Suprapubic skin (tissue), 4 donors: ENCODE data around the gene DDIT4. TPM values are rescaled to one million over a fixed set of nuclear protein-coding genes. Genes with fewer than 3 reads are reported as not detected.

Source experiments
- DNase-seq, 2 donors: peaks; one replicate each; pipeline ENCODE4 v3.0.0-alpha.2; 2019; ENCODE audit warnings: low spot score in 2 of 2
- H3K27ac ChIP-seq: fragments of 200-600 bp; sonication (generic); one replicate; pipeline ENCODE4 v1.5.1; 2019
- H3K27me3 ChIP-seq: fragments of 200-600 bp; sonication (generic); one replicate; pipeline ENCODE4 v1.5.1; 2019
- H3K36me3 ChIP-seq: fragments of 200-600 bp; sonication (generic); one replicate; pipeline ENCODE4 v1.5.1; 2019
- H3K4me1 ChIP-seq: fragments of 200-600 bp; sonication (generic); one replicate; pipeline ENCODE4 v1.5.1; 2019
- H3K4me3 ChIP-seq: fragments of 200-600 bp; sonication (generic); one replicate; pipeline ENCODE4 v1.5.1; 2019; ENCODE audit warnings: mild to moderate bottlenecking
- H3K9me3 ChIP-seq: fragments of 200-600 bp; sonication (generic); one replicate; pipeline ENCODE4 v1.5.1; 2019
- EP300 ChIP-seq: sonication (generic); formaldehyde crosslinking; IDR thresholded peaks from one replicate; pipeline ENCODE4 v1.6.1; 2017; ENCODE audit warnings: antibody characterized with exemption
- POLR2A ChIP-seq, 2 donors: fragments of 450-650 bp; IDR thresholded peaks; one replicate each; pipeline ENCODE4 v1.6.1; 2017; ENCODE audit warnings: antibody characterized with exemption in 2 of 2, mild to moderate bottlenecking in 2 of 2, moderate library complexity in 2 of 2
- POLR2AphosphoS5 ChIP-seq, 3 donors: sonication (generic); formaldehyde crosslinking; IDR thresholded peaks; one replicate each; pipeline ENCODE4 v1.6.1; 2017; ENCODE audit warnings: antibody characterized with exemption in 3 of 3
- WGBS: methylation state at CpG from one replicate; pipeline ENCODE4 v1.1.5; 2018; 5-methylcytosine and 5-hydroxymethylcytosine counted together
- total RNA-seq, 4 donors: library from RNA; depleted of rRNA; stranded (reverse); fragments of >200 nt; gene quantifications; one replicate each; pipeline ENCODE4 v1.1.0, GENCODE V29; 2016
- TF ChIP-seq, protein P1 (sequence below), 2 donors: fragments of 200-600 bp in 1 of 2; fragments of 450-650 bp in 1 of 2; sonication (generic) in 1 of 2; IDR thresholded peaks; one replicate each; pipeline ENCODE4 v1.5.1; 2016 to 2019; ENCODE audit warnings: antibody characterized with exemption in 2 of 2, mild to moderate bottlenecking in 1 of 2, moderate library complexity in 1 of 2

Gene DDIT4
- total RNA-seq, 4 donors from 2014 or later = 170 to 246 (median 225) TPM

DNA sequence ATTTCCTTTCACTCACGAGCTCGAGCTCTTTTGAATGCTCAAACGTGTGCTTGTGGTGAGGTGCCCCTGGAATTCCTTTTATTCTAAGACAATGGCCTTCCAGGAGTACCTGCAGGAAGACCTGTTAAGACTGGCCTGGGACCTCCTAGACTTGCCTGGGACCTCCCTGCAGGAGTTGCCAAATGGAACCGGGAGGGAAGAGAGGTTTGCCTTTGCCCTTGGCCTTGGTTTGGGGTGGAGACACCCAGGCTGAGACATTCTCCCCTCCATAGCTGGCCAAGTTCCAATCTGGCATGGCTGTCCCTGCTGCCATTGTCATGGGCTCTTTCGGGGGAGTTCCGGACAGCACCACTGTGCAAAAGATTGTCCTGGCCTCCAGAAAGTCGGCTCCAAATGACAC lies 41.3 kb downstream of the DDIT4 start:
- TF ChIP-seq, protein P1, sequence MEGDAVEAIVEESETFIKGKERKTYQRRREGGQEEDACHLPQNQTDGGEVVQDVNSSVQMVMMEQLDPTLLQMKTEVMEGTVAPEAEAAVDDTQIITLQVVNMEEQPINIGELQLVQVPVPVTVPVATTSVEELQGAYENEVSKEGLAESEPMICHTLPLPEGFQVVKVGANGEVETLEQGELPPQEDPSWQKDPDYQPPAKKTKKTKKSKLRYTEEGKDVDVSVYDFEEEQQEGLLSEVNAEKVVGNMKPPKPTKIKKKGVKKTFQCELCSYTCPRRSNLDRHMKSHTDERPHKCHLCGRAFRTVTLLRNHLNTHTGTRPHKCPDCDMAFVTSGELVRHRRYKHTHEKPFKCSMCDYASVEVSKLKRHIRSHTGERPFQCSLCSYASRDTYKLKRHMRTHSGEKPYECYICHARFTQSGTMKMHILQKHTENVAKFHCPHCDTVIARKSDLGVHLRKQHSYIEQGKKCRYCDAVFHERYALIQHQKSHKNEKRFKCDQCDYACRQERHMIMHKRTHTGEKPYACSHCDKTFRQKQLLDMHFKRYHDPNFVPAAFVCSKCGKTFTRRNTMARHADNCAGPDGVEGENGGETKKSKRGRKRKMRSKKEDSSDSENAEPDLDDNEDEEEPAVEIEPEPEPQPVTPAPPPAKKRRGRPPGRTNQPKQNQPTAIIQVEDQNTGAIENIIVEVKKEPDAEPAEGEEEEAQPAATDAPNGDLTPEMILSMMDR (IDR thresholded peaks at IDR 0.05) = no peak
- TF ChIP-seq EP300 (no peak), POLR2AphosphoS5 (IDR thresholded peaks at IDR 0.05) (no peak), POLR2A (IDR thresholded peaks at IDR 0.05) (no peak)
- no peak overlapping the region for H3K4me3 ChIP-seq
- H3K36me3 ChIP-seq = no peaks in the 10 kb centered on the region
- no peak for DNase-seq
- no peaks in the 10 kb centered on the region for H3K27me3 ChIP-seq
- H3K27ac ChIP-seq = peak overlapping the region; percentile 77
- H3K9me3 ChIP-seq = no peaks in the 10 kb centered on the region
- 31% methylated on average over 7 of the region's 7 CpGs for WGBS
- H3K4me1 ChIP-seq = peaks cover 53% of the 10 kb centered on the region

DNA sequence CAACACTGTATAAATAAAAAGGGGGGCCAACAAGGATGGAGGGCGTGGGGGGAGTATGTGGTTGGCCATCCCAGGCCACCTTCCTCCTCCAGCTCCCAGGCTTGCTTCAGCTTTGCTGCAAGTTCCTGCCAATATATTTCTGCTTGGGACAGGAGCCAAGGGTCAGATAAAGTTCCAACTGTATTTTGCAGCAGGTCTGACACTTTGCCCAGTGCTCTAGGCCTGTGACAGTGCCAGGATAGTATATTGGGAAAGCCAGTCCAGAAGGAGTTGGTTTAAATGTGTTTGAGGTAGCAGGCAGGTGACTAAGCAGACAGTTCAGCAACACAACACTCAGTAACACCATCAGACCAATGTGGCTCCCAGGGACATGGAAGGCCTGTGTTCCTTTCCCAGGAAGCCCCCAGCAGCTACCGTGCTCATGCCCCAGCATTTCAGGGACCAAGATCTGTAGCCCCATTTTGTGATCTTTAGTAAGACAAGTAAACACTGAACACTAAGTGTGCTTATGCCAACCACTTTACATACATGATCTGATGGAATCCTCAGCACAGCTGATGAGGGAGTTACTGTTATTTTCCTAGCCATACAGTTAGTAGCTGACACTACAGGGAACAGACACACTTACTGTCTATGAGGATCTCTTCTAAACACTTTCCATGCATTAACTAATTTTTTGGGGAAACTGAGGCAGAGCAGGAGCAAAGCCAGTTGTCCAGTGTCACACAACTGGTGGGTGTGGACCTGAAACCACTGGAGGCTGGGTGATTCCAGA lies 42.1 kb downstream of the DDIT4 start:
- peak in 1 of 2 donors; percentile 80 for DNase-seq
- Histone ChIP-seq H3K36me3 (no peaks in the 10 kb centered on the region), H3K9me3 (no peaks in the 10 kb centered on the region), H3K4me1 (peaks cover 53% of the 10 kb centered on the region), H3K27me3 (no peaks in the 10 kb centered on the region), H3K4me3 (no peak overlapping the region), H3K27ac (peak overlapping the region; percentile 77)
- 27% methylated on average over 2 of the region's 2 CpGs for WGBS
- TF ChIP-seq POLR2A (IDR thresholded peaks at IDR 0.05) = no peak
- TF ChIP-seq POLR2AphosphoS5 (IDR thresholded peaks at IDR 0.05) = peak in 2 of 3 donors; percentile 9 to 58

DNA sequence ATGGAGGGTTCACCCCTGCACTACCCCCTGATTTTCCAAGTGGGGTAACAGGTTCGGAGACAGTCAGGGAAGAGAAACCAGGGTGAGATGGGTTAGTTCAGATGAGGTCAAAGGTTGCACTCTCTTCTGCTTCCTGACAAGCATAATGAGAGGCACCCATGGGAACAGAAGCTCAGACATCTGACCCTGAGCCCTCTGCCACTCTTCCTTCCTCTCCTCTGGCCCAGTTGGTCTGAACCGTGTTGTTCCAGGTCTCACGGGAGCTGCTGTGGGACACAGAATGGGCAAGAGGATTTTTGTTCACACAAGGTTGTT lies 42.6 kb downstream of the DDIT4 start:
- Histone ChIP-seq H3K27ac (peak overlapping the region; percentile 77), H3K4me1 (peaks cover 57% of the 10 kb centered on the region), H3K27me3 (no peaks in the 10 kb centered on the region), H3K36me3 (no peaks in the 10 kb centered on the region), H3K4me3 (no peak overlapping the region), H3K9me3 (no peaks in the 10 kb centered on the region)
- no peak for DNase-seq
- TF ChIP-seq EP300 (no peak), POLR2A (IDR thresholded peaks at IDR 0.05) (no peak), POLR2AphosphoS5 (IDR thresholded peaks at IDR 0.05) (no peak)
- TF ChIP-seq, protein P1 (IDR thresholded peaks at IDR 0.05) = no peak
- WGBS = 75% methylated on average over 3 of the region's 3 CpGs

DNA sequence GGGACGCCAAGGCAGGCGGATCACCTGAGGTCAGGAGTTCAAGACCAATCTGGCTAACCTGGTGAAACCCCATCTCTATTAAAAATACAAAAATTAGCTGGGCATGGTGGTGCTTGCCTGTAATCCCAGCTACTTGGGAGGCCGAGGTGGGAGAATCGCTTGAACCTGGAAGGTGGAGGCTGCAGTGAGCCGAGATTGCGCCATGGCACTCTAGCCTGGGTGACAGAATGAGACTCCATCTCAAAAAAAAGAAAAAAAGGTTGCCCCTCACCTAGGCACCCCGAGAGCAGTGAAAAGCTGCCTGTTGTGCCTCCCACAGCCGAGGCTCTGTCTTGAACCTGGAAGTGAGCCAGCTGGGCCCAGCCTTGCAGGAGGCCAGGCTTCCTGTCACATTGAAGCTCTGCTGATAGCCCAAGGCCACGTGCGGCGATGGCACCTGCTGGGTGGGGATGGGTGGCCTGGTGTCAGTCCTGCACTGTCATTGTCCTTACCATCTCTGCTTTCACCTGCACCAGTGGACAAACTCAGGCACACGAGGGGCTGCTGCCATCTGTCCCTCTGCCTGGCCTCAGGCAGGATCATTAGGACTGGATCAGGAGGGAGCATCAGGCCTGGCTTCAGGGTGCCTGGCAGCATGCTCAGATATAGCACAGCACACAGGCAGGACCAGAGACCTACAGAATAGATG lies 43.2 kb downstream of the DDIT4 start:
- 79% methylated on average over 9 of the region's 12 CpGs for whole genome bisulfite sequencing
- no peaks in the 10 kb centered on the region for H3K9me3 ChIP-seq
- no peaks in the 10 kb centered on the region for H3K36me3 ChIP-seq
- H3K27me3 ChIP-seq = no peaks in the 10 kb centered on the region
- H3K4me3 ChIP-seq = no peak overlapping the region
- peaks cover 61% of the 10 kb centered on the region for H3K4me1 ChIP-seq
- peak overlapping the region; percentile 77 for H3K27ac ChIP-seq
- TF ChIP-seq POLR2A (IDR thresholded peaks at IDR 0.05) = no peak
- no peak for TF ChIP-seq POLR2AphosphoS5 (IDR thresholded peaks at IDR 0.05)
- no peak for TF ChIP-seq EP300
- TF ChIP-seq, protein P1 (IDR thresholded peaks at IDR 0.05) = no peak
- DNase-seq = no peak

DNA sequence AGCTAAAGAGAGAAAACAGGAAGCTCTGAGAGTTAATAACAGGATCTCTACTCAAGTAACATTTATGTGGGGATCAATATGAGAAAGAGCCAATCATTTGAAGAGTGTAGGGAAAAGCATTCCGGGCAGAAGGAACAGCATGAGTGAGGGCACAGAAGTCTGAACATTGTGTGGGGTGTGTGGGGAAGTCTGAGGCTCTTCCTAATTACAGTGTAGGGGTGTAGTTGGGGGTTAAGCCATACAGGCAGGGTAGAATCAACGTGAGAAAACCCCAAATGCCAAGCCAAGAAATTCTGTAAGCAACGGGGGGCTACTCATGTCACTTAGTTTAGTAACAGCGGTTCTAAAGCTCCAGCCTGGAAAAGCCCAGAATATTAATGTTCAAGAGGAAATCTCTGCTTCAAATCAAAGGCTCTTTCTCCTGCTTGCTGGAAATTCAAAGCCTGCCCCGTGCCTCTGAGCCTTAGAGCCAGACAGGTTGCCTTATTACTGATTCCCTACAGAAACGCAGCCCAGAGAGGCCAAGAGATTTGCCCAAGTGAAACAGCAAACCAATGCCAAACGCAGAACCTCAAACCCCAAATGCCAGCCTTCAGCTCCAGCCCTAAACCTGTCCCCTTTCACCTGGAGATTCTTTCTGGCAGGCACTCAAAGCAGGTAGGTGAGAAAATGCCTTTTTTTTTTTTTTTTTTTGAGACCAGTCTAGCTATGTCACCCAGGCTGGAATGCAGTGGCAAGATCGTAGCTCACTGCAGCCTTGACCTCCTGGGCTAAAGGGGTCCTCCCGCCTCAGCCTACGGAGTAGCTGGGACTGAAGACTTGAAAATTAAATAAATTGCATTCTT lies 44.9 kb downstream of the DDIT4 start:
- H3K36me3 ChIP-seq = no peaks in the 10 kb centered on the region
- no peaks in the 10 kb centered on the region for H3K27me3 ChIP-seq
- peak overlapping the region; percentile 50 for H3K4me3 ChIP-seq
- WGBS = 57% methylated on average over 10 of the region's 10 CpGs
- no peaks in the 10 kb centered on the region for H3K9me3 ChIP-seq
- TF ChIP-seq POLR2A (IDR thresholded peaks at IDR 0.05) (no peak), POLR2AphosphoS5 (IDR thresholded peaks at IDR 0.05) (no peak), EP300 (no peak)
- TF ChIP-seq, protein P1 (IDR thresholded peaks at IDR 0.05) = no peak
- no peak for DNase-seq
- H3K27ac ChIP-seq = peak overlapping the region; percentile 81
- H3K4me1 ChIP-seq = peaks cover 79% of the 10 kb centered on the region
